HG03025 (cell line): ENCODE results near the gene SOX13.

ENCODE experiments used
- ATAC-seq: cut with Tn5 transposase; IDR thresholded peaks from one replicate; pipeline ENCODE4 v1.9.1; 2021; ENCODE audit warnings: mild to moderate bottlenecking, moderate library complexity; ENCODE audit not compliant: unreplicated experiment, low FRiP score

The SOX13 gene

DNA sequence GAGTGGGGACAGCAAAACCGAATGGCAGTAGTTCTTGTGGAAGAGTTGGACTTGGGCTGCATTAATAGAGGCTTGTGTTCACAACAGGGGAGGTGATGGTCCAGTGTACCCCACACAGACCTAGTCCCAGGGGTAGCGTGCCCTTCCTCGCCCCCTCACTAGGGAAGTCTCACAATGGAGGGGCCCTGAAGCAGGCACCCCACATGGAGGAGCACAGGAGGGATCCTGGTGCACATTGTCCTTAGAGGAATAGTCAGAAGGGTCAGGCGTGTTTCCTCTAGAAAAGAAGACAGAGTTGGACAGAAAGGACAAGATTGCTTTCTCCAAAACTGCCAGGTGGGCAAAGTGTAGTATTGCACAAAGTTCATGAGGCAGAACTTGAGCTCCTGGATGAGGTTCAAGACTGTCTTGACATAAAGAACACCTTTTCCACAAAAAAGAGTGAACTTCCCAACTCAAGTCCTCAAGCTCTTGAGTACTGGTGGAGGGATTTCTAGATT lies 55.6 kb downstream of the SOX13 start:
- no peak for ATAC-seq

GRCh38 chr1:204128964-204129896 lies 56.3 kb downstream of the SOX13 start:
- ATAC-seq, result no peak

DNA sequence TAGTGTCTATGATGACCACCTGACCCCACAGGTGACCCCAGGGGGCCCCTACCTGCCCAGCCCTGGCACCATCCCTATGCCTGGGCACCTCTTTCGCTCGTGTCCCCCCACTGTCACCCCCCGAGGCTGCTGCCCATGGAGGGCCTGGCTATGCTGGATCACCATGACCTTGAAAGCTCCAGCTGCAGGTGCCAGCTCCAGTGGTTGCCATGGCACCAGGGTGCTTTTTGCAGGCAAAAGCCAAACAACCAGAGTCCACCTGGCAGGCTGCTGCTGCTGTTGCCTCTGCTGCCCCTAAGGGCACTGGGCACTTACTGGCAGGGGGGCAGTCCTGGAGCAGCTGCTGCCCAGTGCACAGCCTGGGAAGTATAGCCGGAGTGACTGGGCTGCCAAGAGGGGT lies 57.3 kb downstream of the SOX13 start:
- no peak for ATAC-seq

DNA sequence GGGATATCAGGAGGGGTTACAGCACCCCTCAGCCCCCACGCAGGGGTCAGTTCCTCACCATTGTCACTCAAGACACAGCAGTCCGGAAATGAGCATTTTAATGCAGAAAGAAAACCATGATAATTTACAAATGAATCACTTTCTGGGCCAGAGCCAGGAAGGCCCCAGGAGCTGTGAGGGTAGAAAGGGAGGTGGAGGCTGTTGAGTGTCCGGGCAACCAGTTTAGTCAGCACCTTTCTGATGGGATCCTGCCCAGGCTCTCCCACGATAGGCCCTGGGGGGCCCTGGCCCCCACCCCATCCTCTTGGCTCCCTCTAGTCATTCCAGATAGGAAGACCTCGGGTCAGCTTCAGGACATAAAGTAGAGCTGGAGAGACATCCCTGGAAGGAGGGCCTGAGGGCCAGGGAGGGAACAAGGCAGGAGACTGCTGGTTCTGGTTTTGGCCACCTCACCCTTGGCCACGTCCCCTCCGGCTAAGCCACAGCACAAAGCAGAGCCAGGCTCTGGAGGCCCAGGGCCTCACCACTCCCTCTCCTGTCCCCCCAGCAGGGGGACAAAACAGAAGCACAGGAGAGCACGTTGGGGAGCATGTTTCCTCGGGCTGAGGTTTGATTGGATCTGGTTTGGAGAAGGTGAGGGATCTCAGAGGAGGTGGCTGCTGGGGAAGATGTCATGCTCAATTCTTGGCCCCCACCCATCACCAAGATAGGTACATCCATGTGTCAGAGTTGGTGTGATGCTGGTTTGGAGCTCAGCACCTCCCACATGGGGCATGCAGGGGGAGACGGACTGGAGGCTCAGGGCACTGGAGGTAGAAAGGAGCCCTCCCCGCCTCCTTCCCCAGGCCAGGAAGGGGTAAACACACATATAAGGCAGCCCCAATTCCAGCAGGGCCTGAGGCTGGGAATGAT lies 58.3 kb downstream of the SOX13 start:
- no peak for ATAC-seq

- no peak for ATAC-seq
Measured at GRCh38 chr1:204131978-204132377, 59.1 kb downstream of the SOX13 start.

GRCh38 chr1:204132718-204133117 lies 59.8 kb downstream of the SOX13 start:
- no peak for ATAC-seq

- ATAC-seq, result no peak
Measured at GRCh38 chr1:204134103-204134502, 61.2 kb downstream of the SOX13 start.

DNA sequence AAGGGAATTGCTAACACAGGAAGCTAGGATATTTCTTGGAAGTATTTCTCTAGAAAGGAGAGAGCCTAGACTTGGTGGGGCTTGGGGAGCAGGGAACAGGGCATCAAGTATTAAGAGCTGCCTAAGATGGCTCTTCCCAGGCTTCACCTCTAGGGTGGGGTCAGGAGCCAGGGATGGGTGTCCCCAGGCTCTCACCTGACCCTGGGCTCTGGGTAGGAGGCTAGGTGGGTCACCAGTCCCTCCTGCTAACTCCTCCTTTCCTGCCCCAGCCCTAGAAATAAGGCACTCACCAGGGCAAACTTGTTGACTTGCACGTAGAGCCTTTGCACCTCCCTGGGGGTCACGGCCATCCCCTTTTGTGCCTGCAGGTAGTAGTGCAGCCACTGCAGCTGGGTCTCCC lies 63.9 kb downstream of the SOX13 start:
- no peak for ATAC-seq

DNA sequence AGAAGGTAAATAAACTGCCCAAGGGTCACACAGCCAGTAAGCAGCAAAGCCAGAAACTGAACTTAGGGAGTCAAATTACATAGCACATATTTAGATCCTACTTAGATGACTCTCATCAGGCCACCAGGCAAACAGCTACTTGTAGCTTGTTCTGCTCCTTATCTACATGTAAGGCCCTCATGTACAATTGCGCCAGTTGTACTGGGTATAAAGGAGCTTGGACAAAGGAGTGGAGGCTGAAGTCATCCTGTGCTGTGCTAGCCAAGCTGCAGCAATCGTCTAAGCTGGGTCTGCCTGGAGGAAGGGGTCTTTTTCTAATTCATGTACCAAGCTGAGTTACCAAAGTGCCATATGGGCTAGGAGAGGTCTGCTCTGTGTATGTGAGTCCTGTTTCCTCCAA lies 66.2 kb downstream of the SOX13 start:
- ATAC-seq, result no peak

DNA sequence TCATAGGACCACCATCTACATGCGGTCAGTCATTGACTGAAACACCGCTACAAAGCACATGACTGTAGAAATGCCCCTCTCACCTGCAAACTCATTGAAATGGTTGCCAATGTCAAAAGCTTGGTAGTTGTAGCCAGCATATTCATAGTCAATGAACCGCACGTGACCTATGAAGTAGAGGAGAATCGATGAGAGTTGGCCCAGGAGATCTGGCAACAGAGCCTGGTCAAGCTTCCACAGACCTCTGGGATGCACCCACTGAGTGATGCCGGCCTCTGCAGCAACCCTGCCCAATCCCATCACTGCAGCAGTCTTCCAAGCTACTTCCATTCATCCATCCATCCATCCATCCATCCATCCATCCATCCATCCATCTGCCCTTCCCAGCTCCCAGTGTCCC lies 67.0 kb downstream of the SOX13 start:
- no peak for ATAC-seq

GRCh38 chr1:204141131-204141530 lies 68.2 kb downstream of the SOX13 start:
- ATAC-seq, result no peak

DNA sequence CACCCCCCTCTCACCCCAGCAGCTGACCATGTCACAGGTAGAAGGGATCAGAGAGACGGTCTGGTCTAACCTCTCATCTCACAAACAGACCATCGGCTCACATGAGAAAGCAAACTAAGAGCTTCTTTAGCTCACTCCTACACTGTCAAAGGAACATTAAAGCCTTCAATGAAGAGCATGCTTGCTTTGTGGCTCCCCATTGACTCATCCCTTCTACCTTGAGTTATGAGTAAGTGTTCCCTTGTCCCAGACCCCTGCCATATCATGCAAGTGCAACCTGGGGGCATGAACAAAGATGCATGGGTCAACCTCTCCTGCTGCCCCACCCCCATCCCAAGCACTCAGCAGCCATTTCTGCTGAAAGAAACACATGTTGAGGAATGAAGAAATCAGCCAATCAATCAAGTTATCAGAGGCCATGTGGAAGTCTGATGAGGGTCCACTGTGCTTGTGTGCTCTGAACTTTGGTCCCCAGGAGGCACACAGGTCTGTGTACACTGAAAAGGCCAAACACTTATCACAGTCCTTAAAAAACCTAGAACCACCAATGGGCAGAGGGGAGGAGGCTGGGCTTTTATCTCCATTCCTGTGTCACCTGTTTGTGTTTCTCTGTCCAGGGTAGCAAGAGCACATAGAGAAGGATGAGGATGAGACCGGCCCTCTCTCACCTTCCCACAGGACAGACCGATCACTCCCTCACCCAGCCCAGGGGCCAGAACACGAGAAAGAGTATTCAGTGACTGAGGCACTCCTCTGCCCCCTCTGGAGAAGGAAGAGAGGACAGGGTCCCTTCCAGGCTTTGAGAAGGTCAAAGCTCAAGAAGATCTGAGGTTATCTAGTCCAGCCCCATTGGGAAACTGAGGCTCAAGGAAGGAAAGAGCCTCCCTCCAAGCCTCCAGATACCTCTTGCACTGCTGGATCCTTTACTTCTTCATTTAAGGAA lies 69.4 kb downstream of the SOX13 start:
- no peak for ATAC-seq

- ATAC-seq, result no peak
Measured at GRCh38 chr1:204143276-204144041, 70.5 kb downstream of the SOX13 start.

DNA sequence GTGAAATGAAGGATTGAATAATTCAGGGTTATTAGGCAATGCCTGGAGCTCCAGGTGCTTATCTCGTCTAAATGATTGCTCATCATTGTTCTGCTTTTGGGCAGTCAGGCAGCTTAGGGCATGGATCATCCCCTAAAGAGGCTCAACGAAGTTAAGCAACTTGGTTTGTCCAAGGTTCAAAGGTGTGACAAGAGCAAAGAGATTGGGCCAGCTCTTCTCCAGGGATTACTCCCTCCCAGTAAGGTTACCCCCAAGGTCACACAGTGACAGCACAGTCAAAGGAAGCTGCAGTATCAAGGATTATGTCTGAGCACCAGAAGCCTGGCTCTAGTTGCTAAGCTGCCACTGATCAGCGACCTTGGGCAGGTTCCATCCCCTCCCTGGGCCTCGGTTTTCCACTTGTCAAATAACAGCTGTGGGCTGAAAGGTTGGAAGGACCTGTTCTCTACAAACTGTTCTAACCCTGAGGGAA lies 72.2 kb downstream of the SOX13 start:
- no peak for ATAC-seq

DNA sequence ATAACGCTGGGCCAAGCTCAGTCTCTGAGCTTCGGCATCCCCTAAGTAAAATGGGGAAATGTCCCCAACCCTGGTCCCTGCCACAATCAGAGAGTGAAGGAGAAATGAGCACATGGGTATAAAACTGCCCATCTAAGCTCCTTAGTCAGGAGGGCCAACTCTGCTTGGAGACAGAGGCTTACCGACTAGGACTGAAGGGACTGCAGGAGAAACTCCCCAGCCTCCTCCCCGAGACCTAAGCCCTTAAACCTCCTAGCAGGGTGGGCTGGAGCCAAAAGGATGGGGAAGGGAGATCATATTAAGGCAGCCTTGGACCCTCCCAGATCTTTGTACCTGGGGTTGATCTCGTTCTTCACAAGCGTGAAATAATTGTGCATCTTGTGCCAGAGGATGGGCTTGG lies 73.4 kb downstream of the SOX13 start:
- ATAC-seq, result no peak

DNA sequence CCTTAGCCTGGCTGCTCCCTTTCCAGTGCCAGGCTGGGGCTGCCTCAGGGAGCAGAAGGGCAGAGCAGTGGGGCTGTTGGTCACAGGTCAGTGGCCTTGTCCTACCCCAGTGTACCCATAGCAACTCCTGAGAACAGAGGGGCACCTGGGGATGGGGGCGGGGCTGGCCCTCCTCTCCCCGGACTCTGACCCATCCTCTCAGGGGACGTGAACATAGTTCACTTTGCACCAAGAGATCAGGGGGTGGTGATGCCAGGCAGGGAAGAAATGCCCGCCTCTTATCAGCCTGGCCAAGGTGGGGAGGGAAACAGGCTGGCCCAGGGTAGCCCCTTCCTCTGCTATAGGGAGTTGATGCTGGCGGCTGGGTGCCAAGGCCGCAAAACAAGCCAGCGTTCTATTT lies 74.0 kb downstream of the SOX13 start:
- no peak for ATAC-seq

DNA sequence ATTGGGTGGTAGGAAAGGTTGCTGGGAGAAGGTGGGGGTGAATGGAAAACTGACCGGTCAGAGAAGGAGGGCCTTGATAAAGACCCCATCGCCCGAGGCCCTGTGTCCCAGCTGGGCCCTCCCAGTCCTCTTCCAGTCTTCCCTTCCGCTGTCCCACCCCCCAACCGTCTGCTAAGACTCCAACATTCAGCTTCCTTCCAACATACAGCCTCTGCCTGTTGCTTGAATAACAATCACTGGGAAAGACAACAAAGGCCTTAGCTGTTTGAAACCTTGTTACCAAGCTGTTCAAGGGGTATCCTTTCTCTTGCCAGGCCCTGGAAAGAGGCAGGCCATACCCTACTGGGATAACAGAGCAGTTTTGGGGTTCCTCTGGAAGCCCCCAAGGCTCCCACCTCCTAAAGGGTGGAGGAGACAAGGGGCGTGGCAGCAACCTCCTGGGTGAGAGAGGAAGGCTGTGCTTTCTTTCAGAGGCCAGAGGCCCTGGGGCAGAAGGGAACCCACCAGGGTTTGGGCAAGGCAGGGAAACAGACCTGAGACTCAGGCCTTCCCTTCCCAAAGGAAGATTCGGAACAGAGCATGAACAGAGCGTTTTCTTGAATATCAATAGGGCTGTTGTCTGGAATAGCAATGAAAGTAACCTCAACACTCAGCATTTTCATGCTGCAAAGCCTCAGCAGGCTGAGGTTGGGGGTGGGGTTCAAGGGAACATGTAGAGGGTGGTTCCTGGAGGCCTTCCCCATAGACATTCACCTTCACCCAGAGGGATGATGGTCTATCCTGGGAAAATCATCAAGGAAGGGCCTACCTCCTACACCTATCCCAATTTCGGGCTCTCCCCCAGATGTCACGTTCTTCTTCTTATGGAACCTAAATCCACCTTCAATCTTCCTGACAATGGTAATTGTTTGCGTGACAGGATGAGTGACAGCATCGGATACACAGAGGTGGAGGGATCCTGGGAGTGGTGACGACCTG lies 74.8 kb downstream of the SOX13 start:
- ATAC-seq, result no peak

DNA sequence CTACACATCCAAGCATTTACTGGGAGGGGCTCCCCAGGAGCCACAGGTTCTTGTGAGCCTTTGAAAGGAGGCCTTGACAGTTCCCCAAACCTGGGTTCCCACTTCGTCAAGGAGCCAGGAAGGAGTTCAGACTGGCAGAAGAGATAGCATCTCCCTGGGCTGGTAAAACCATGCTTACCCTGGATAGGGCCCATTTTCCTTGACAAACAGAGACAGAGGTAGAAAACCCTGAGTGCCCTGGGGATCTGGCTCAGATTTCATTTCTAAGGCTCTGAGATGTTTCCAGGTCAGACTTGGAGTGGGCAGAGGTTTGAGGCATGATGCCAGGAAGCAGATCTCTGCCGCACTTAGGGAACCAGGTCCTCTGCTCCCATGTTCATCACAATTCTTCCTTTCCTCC lies 76.2 kb downstream of the SOX13 start:
- ATAC-seq, result no peak
